K562 (cell line): Measurements from ENCODE around the gene TMIGD2. TPM values are rescaled to one million over a fixed set of nuclear protein-coding genes. Genes with fewer than 3 reads are reported as not detected.

ENCODE experiments used
- CHD2 ChIP-seq: IDR thresholded peaks from 2 replicates; pipeline ENCODE4 v1.6.1; 2011; ENCODE audit warnings: low read depth, low read length
- EP300 ChIP-seq: IDR thresholded peaks from 2 replicates; pipeline ENCODE4 v1.6.1; 2012; ENCODE audit warnings: low read length, improper control_type of control experiment
- ESRRA ChIP-seq: fragments of 450-650 bp; IDR thresholded peaks from 2 replicates; pipeline ENCODE4 v1.6.1; 2014; ENCODE audit warnings: low read depth, mild to moderate bottlenecking, moderate library complexity, borderline replicate concordance
- HLTF ChIP-seq: fragments of 450-650 bp; IDR thresholded peaks from 2 replicates; pipeline ENCODE4 v1.6.1; 2016
- MECOM ChIP-seq: fragments of 250-450 bp; sonication (Bioruptor Pico); IDR thresholded peaks from 2 replicates; pipeline ENCODE4 v1.8.0; 2022; ENCODE audit warnings: inconsistent platforms
- NBN ChIP-seq: fragments of 450-650 bp; IDR thresholded peaks from 2 replicates; pipeline ENCODE4 v1.6.1; 2016; ENCODE audit warnings: low read depth, mild to moderate bottlenecking
- NFIX ChIP-seq: fragments of 250-450 bp; sonication (Bioruptor Pico); IDR thresholded peaks from 2 replicates; pipeline ENCODE4 v1.4.0; 2020; ENCODE audit warnings: low read depth, mild to moderate bottlenecking, moderate library complexity
- NFRKB ChIP-seq: fragments of 450-650 bp; IDR thresholded peaks from 2 replicates; pipeline ENCODE4 v1.6.1; 2016; ENCODE audit warnings: low read depth
- POLR3G ChIP-seq: IDR thresholded peaks from 2 replicates; pipeline ENCODE4 v1.6.1; 2011; ENCODE audit not compliant: insufficient read length, insufficient replicate concordance; ENCODE audit errors: extremely low read depth
- ZNF785 ChIP-seq: fragments of 250-450 bp; sonication (Bioruptor Pico); IDR thresholded peaks from 2 replicates; pipeline ENCODE4 v1.4.0; 2020; ENCODE audit warnings: mild to moderate bottlenecking
- polyA plus RNA-seq, 8 experiments: library from polyadenylated mRNA; depleted of rRNA in 4 of 8; stranded (reverse) in 5 of 8; unstranded in 3 of 8; fragments of >200 nt; fragmentation: Nextera tagmentation in 2 of 8; fragmentation: Illumina TruSeq in 1 of 8; extraction: Ambion mirVana in 2 of 8; extraction: Trizol in 1 of 8; gene quantifications; 2 replicates each; pipeline versions ENCODE4 v1.2.1 to v1.2.3, GENCODE V29; 2011 to 2014; ENCODE audit warnings: inconsistent platforms in 1 of 8, missing spikeins in 1 of 8
- total RNA-seq, 7 experiments: library from RNA; depleted of rRNA in 6 of 7; stranded (reverse); fragments of >200 nt in 6 of 7; fragmentation: Illumina TruSeq in 2 of 7; extraction: Trizol in 2 of 7; gene quantifications; 2 replicates each; pipeline versions ENCODE4 v1.2.1 to v1.2.3, GENCODE V29; 2011 to 2021; ENCODE audit warnings: low replicate concordance in 1 of 7
- TF ChIP-seq, protein P1 (sequence below), 2 experiments: fragments of 450-650 bp in 1 of 2; sonication (generic) in 1 of 2; formaldehyde crosslinking in 1 of 2; IDR thresholded peaks; 2 replicates each; pipeline versions ENCODE4 v1.7.1 to v1.9.0; 2016 to 2022; ENCODE audit warnings: inconsistent platforms in 1 of 2, mild to moderate bottlenecking in 1 of 2, missing genetic modification reagents in 1 of 2
- TF ChIP-seq, protein P2 (sequence below): sonication (generic); formaldehyde crosslinking; IDR thresholded peaks from 2 replicates; pipeline ENCODE4 v1.8.1; 2023; ENCODE audit warnings: mild to moderate bottlenecking, missing genetic modification reagents
- TF ChIP-seq, protein P3 (sequence below): fragments of 250-450 bp; sonication (Bioruptor Pico); IDR thresholded peaks from 2 replicates; pipeline ENCODE4 v1.4.0; 2020; ENCODE audit warnings: mild to moderate bottlenecking, moderate library complexity, borderline replicate concordance

TMIGD2 gene
- total and polyA plus RNA-seq, 9 of the 15 experiments (the other 6 are each of a cell fraction or from before 2014, with no cell fraction given) = not detected

DNA sequence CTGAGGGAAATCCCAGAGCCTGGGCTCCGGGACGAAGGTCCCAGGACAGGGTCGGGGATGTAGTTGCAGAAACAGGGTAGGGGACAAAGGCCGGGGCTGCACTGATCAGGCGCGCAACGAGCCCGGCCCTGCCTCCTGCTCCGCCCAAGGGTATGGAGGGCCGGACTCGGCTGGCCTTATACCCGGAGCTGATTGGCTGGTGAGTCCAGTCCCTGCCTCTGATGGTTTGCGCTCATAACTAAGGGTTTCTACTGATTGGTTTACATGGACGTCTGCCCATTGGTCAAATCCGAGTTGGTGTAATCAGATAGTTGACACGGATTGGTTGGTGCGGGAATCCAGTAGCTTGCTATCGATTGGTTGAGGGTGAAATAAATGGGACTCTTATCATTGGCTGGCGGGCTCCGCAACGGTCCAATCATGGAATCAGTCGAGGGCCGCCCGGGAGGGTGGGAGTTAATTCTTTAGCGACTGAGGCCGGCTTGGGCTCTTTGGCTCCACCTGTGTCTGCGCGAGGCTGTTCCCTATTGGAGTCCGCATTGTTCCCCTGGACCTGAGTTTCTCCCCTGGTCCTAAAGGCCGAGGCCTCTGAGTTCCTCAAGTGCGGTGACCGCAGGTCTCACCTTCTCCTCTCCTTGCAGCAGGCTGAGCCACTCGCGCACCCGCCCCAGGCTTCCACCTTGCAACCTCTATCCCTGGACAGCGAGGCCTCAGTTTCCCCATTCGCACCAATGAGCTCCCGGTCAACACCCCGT, 40.6 kb upstream of the TMIGD2 start (continued):
- TF ChIP-seq, protein P1, sequence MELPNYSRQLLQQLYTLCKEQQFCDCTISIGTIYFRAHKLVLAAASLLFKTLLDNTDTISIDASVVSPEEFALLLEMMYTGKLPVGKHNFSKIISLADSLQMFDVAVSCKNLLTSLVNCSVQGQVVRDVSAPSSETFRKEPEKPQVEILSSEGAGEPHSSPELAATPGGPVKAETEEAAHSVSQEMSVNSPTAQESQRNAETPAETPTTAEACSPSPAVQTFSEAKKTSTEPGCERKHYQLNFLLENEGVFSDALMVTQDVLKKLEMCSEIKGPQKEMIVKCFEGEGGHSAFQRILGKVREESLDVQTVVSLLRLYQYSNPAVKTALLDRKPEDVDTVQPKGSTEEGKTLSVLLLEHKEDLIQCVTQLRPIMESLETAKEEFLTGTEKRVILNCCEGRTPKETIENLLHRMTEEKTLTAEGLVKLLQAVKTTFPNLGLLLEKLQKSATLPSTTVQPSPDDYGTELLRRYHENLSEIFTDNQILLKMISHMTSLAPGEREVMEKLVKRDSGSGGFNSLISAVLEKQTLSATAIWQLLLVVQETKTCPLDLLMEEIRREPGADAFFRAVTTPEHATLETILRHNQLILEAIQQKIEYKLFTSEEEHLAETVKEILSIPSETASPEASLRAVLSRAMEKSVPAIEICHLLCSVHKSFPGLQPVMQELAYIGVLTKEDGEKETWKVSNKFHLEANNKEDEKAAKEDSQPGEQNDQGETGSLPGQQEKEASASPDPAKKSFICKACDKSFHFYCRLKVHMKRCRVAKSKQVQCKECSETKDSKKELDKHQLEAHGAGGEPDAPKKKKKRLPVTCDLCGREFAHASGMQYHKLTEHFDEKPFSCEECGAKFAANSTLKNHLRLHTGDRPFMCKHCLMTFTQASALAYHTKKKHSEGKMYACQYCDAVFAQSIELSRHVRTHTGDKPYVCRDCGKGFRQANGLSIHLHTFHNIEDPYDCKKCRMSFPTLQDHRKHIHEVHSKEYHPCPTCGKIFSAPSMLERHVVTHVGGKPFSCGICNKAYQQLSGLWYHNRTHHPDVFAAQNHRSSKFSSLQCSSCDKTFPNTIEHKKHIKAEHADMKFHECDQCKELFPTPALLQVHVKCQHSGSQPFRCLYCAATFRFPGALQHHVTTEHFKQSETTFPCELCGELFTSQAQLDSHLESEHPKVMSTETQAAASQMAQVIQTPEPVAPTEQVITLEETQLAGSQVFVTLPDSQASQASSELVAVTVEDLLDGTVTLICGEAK (IDR thresholded peaks at IDR 0.05) = 0 out of 2 replicates have a peak, but pooled peaks have one; percentile 29
- TF ChIP-seq, protein P1 (CRISPR knock-in tag; IDR thresholded peaks at IDR 0.05) = no peak
- TF ChIP-seq EP300 (0 out of 2 replicates have a peak, but pooled peaks have one; percentile 4), ZNF785 (CRISPR knock-in tag) (no peak; the same call in 1 of the 2 replicates), CHD2 (peak; percentile 94), POLR3G (no peak), ESRRA (peak; percentile 49; the same call in 1 of the 2 replicates), NBN (0 out of 2 replicates have a peak, but pooled peaks have one; percentile 69), NFIX (CRISPR knock-in tag) (no peak; the same call in 1 of the 2 replicates), MECOM (CRISPR knock-in tag) (peak; percentile 93), HLTF (peak; percentile 35; the same call in 1 of the 2 replicates), NFRKB (0 out of 2 replicates have a peak, but pooled peaks have one; percentile 39)
- TF ChIP-seq, protein P2, sequence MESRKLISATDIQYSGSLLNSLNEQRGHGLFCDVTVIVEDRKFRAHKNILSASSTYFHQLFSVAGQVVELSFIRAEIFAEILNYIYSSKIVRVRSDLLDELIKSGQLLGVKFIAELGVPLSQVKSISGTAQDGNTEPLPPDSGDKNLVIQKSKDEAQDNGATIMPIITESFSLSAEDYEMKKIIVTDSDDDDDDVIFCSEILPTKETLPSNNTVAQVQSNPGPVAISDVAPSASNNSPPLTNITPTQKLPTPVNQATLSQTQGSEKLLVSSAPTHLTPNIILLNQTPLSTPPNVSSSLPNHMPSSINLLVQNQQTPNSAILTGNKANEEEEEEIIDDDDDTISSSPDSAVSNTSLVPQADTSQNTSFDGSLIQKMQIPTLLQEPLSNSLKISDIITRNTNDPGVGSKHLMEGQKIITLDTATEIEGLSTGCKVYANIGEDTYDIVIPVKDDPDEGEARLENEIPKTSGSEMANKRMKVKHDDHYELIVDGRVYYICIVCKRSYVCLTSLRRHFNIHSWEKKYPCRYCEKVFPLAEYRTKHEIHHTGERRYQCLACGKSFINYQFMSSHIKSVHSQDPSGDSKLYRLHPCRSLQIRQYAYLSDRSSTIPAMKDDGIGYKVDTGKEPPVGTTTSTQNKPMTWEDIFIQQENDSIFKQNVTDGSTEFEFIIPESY (CRISPR knock-in tag) = no peak
- TF ChIP-seq, protein P3, sequence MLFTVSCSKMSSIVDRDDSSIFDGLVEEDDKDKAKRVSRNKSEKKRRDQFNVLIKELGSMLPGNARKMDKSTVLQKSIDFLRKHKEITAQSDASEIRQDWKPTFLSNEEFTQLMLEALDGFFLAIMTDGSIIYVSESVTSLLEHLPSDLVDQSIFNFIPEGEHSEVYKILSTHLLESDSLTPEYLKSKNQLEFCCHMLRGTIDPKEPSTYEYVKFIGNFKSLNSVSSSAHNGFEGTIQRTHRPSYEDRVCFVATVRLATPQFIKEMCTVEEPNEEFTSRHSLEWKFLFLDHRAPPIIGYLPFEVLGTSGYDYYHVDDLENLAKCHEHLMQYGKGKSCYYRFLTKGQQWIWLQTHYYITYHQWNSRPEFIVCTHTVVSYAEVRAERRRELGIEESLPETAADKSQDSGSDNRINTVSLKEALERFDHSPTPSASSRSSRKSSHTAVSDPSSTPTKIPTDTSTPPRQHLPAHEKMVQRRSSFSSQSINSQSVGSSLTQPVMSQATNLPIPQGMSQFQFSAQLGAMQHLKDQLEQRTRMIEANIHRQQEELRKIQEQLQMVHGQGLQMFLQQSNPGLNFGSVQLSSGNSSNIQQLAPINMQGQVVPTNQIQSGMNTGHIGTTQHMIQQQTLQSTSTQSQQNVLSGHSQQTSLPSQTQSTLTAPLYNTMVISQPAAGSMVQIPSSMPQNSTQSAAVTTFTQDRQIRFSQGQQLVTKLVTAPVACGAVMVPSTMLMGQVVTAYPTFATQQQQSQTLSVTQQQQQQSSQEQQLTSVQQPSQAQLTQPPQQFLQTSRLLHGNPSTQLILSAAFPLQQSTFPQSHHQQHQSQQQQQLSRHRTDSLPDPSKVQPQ (CRISPR knock-in tag) = no peak
